ENCODE data around the gene RALA. TPM values are rescaled to one million over a fixed set of nuclear protein-coding genes. Genes with fewer than 3 reads are reported as not detected.
A peak's percentile ranks its signal among the peaks of the same experiment; 100 is the strongest.

Gene RALA
- total and polyA plus RNA-seq, 10 of the 15 experiments (the other 5 are each of a cell fraction or from before 2014, with no cell fraction given) = 7.5 to 53.3 (median 23.1) TPM

- TF ChIP-seq TARDBP (IDR thresholded peaks at IDR 0.05; ENCODE audit: borderline replicate concordance) (no peak), BHLHE40 (IDR thresholded peaks at IDR 0.05; ENCODE audit: borderline replicate concordance in 1 of 2, low read depth in 2 of 2, low read length in 1 of 2) (peak in 1 of 2 experiments; percentile 8; a peak in 1 of 4 replicates), YBX1 (IDR thresholded peaks at IDR 0.05) (no peak), ATF2 (IDR thresholded peaks at IDR 0.05; ENCODE audit: low read length) (no peak), WRNIP1 (IDR thresholded peaks at IDR 0.05; ENCODE audit: borderline replicate concordance, low read depth, low read length) (no peak), HDGF (IDR thresholded peaks at IDR 0.05) (0 out of 2 replicates have a peak, but pooled peaks have one; percentile 65), CREM (IDR thresholded peaks at IDR 0.05; ENCODE audit: low read depth) (peak; percentile 53; the same call in 1 of the 2 replicates), SMAD5 (IDR thresholded peaks at IDR 0.05; ENCODE audit: low read depth) (no peak), TCF7 (IDR thresholded peaks at IDR 0.05; ENCODE audit: borderline replicate concordance) (no peak), IRF3 (IDR thresholded peaks at IDR 0.05) (no peak), HDAC6 (IDR thresholded peaks at IDR 0.05; ENCODE audit: unreplicated experiment) (no peak), CBFB (IDR thresholded peaks at IDR 0.05; ENCODE audit: low read depth) (no peak), IKZF2 (IDR thresholded peaks at IDR 0.05) (peak; percentile 86 to 87), FOXK2 (IDR thresholded peaks at IDR 0.05) (no peak), PAX5 (IDR thresholded peaks at IDR 0.05; ENCODE audit: borderline replicate concordance, low read depth, low read length) (no peak), JUNB (IDR thresholded peaks at IDR 0.05) (peak; percentile 23; the same call in 1 of the 2 replicates), SRF (IDR thresholded peaks at IDR 0.05; ENCODE audit: low read depth in 2 of 2, low read length in 2 of 2) (no peak), ZNF207 (IDR thresholded peaks at IDR 0.05; ENCODE audit: borderline replicate concordance) (no peak), ZNF687 (IDR thresholded peaks at IDR 0.05) (no peak), USF2 (IDR thresholded peaks at IDR 0.05; ENCODE audit: borderline replicate concordance, low read depth, low read length) (no peak), ETV6 (conservative IDR thresholded peaks at IDR 0.05 in 1 of 2, IDR thresholded peaks at IDR 0.05 in 1 of 2; ENCODE audit: borderline replicate concordance in 1 of 2, low read depth in 1 of 2) (no peak)
These were observed 1.5 kb upstream of the RALA start (continued) for GRCh38 chr7:39621784-39622411.
